Transverse colon (tissue), 4 donors: ENCODE results near the gene NFIC.

ENCODE experiments used
- EP300 ChIP-seq: sonication (generic); formaldehyde crosslinking; IDR thresholded peaks from one replicate; pipeline ENCODE4 v1.6.1; 2017; ENCODE audit warnings: antibody characterized with exemption, low read depth
- POLR2A ChIP-seq: fragments of 450-650 bp; IDR thresholded peaks from one replicate; pipeline ENCODE4 v1.6.1; 2016; ENCODE audit warnings: antibody characterized with exemption, mild to moderate bottlenecking, moderate library complexity
- POLR2AphosphoS5 ChIP-seq, 3 donors: sonication (generic); formaldehyde crosslinking; IDR thresholded peaks; one replicate each; pipeline ENCODE4 v1.6.1; 2016; ENCODE audit warnings: antibody characterized with exemption in 3 of 3
- TF ChIP-seq, protein P1 (sequence below), 5 experiments: fragments of 200-600 bp in 3 of 5; fragments of 450-650 bp in 2 of 5; sonication (generic) in 3 of 5; IDR thresholded peaks; 1 replicate in 2 of 5; 2 replicates in 3 of 5; pipeline ENCODE4 v1.5.1; 2016 to 2017; ENCODE audit warnings: antibody characterized with exemption in 5 of 5, inconsistent platforms in 3 of 5, mild to moderate bottlenecking in 2 of 5, moderate library complexity in 1 of 5

DNA sequence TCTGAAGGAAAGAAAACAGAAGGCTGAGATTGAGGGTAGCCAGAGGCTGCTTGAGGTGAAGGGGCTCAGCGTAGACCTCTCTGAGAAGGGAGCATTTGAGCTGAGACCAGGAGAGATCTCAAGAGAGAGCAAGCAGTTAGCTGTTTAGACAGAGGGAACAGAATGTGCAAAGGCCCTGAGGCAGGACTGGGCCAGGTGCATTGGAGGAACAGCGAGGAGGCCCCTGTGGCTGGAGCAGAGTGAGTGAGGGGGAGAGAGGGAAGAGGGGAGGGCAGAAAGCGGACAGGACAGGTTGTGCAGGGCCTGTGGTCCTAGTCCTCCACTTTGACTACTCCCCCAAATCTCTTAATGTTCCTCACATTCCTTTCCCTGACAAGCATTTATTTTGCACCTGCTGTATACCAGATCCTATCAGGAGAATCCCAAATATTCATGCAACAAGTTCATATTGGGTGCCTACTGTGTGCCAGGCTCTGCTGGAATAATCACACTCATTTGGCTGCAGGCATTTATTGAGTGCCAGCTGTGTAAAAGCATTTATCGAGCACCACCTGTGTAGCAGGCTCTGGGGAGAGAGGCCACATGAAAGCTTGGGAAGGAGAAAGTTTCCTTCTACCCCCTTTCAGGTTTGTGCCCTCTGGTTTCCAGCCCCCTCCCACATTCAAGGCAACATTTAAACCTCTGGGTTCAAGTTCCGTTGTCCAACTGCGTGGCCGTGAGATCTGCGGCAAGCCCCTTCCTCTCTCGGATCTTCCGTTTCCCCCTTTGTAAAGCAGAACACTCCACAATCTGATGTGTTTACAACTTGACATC lies 36.5 kb downstream of the NFIC start:
- TF ChIP-seq EP300, result no peak
- TF ChIP-seq, protein P1, sequence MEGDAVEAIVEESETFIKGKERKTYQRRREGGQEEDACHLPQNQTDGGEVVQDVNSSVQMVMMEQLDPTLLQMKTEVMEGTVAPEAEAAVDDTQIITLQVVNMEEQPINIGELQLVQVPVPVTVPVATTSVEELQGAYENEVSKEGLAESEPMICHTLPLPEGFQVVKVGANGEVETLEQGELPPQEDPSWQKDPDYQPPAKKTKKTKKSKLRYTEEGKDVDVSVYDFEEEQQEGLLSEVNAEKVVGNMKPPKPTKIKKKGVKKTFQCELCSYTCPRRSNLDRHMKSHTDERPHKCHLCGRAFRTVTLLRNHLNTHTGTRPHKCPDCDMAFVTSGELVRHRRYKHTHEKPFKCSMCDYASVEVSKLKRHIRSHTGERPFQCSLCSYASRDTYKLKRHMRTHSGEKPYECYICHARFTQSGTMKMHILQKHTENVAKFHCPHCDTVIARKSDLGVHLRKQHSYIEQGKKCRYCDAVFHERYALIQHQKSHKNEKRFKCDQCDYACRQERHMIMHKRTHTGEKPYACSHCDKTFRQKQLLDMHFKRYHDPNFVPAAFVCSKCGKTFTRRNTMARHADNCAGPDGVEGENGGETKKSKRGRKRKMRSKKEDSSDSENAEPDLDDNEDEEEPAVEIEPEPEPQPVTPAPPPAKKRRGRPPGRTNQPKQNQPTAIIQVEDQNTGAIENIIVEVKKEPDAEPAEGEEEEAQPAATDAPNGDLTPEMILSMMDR (IDR thresholded peaks at IDR 0.05), result no peak
- no peak for TF ChIP-seq POLR2A
- no peak for TF ChIP-seq POLR2AphosphoS5 (IDR thresholded peaks at IDR 0.05)
